ENCODE measurements around the gene GPR137. TPM values are rescaled to one million over a fixed set of nuclear protein-coding genes. Genes with fewer than 3 reads are reported as not detected.

GPR137 gene
- total RNA-seq, 1 experiment from 2014 or later, result 24.4 TPM

DNA sequence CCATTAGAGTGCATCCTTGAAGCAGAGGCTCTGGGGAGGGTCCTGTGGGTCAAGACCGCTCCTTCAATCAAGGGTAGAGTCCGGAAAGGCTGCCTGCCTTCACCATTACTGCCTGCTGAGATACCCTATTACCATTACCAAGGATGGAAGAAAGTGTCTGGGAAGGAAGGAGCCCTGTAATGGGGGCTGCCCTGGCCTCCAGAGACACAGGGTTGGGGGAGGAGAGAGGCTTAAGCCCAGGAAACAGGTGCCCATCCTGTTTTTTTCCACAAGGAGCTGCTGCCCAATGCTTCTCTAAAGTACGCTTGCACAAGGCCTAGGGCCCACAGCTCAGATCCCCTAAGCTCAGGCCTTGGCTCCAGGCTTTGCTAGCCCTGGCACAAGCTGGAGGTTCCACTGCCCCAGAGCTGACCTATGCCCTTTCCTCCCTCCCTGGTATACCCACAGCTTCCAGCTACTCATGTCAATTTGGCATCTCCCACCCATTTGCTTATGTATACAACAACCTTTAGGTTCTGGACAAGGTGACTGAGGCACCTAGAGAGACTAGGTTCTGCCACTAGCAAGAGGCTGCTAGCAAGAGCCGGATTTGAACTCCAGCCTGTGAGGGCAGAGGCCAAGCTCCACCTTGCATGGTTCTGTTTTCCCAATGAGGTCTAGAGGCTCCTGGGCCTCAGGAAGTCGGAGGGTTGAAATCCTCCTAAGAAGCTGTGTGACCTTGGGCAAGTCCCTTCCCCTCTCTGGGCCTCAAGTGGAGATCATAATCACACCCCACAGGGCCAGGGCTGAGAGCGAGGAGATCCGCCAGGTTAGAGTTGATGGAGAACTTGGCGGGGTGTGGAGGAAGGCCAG, 35.9 kb upstream of the GPR137 start:
- RAD21 ChIA-PET (ENCODE audit: low non-redundant PET in 1 of 2, low total read pairs in 2 of 2, uncharacterized antibody in 2 of 2, unreplicated experiment in 2 of 2), result no interaction called here
- H3K27me3 ChIP-seq (ENCODE audit: insufficient read depth, low read length), result no peaks in the 10 kb centered on the region
- TF ChIP-seq ELF1 (IDR thresholded peaks at IDR 0.05; ENCODE audit: borderline replicate concordance, low read depth), result no peak
- TF ChIP-seq POLR2A (IDR thresholded peaks at IDR 0.05; ENCODE audit: borderline replicate concordance, extremely low read depth, insufficient read depth, insufficient read length), result no peak
- TF ChIP-seq SRF (IDR thresholded peaks at IDR 0.05; ENCODE audit: low read depth), result no peak
- TF ChIP-seq, protein P1, sequence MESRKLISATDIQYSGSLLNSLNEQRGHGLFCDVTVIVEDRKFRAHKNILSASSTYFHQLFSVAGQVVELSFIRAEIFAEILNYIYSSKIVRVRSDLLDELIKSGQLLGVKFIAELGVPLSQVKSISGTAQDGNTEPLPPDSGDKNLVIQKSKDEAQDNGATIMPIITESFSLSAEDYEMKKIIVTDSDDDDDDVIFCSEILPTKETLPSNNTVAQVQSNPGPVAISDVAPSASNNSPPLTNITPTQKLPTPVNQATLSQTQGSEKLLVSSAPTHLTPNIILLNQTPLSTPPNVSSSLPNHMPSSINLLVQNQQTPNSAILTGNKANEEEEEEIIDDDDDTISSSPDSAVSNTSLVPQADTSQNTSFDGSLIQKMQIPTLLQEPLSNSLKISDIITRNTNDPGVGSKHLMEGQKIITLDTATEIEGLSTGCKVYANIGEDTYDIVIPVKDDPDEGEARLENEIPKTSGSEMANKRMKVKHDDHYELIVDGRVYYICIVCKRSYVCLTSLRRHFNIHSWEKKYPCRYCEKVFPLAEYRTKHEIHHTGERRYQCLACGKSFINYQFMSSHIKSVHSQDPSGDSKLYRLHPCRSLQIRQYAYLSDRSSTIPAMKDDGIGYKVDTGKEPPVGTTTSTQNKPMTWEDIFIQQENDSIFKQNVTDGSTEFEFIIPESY (IDR thresholded peaks at IDR 0.05; ENCODE audit: extremely low read depth, insufficient replicate concordance, low read length), result no peak
- TF ChIP-seq, protein P2, sequence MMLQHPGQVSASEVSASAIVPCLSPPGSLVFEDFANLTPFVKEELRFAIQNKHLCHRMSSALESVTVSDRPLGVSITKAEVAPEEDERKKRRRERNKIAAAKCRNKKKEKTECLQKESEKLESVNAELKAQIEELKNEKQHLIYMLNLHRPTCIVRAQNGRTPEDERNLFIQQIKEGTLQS (IDR thresholded peaks at IDR 0.05), result no peak
- no peak for TF ChIP-seq ZFX (IDR thresholded peaks at IDR 0.05)
- TF ChIP-seq TCF7L2 (IDR thresholded peaks at IDR 0.05; ENCODE audit: borderline replicate concordance, extremely low read depth, insufficient read depth, insufficient read length), result no peak
- TF ChIP-seq POLR2AphosphoS5 (IDR thresholded peaks at IDR 0.05; ENCODE audit: low read depth, low read length), result no peak
- no peak for TF ChIP-seq EZH2 (IDR thresholded peaks at IDR 0.05)
- no peak for TF ChIP-seq CBX3 (IDR thresholded peaks at IDR 0.05; ENCODE audit: low read depth)
- TF ChIP-seq, protein P3, sequence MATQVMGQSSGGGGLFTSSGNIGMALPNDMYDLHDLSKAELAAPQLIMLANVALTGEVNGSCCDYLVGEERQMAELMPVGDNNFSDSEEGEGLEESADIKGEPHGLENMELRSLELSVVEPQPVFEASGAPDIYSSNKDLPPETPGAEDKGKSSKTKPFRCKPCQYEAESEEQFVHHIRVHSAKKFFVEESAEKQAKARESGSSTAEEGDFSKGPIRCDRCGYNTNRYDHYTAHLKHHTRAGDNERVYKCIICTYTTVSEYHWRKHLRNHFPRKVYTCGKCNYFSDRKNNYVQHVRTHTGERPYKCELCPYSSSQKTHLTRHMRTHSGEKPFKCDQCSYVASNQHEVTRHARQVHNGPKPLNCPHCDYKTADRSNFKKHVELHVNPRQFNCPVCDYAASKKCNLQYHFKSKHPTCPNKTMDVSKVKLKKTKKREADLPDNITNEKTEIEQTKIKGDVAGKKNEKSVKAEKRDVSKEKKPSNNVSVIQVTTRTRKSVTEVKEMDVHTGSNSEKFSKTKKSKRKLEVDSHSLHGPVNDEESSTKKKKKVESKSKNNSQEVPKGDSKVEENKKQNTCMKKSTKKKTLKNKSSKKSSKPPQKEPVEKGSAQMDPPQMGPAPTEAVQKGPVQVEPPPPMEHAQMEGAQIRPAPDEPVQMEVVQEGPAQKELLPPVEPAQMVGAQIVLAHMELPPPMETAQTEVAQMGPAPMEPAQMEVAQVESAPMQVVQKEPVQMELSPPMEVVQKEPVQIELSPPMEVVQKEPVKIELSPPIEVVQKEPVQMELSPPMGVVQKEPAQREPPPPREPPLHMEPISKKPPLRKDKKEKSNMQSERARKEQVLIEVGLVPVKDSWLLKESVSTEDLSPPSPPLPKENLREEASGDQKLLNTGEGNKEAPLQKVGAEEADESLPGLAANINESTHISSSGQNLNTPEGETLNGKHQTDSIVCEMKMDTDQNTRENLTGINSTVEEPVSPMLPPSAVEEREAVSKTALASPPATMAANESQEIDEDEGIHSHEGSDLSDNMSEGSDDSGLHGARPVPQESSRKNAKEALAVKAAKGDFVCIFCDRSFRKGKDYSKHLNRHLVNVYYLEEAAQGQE (IDR thresholded peaks at IDR 0.05; ENCODE audit: low read depth), result no peak
- no peak for TF ChIP-seq EGR1 (IDR thresholded peaks at IDR 0.05; ENCODE audit: low read depth)
- no peaks in the 10 kb centered on the region for H4K20me1 ChIP-seq (ENCODE audit: insufficient read depth)
- no peaks in the 10 kb centered on the region for H3K9me3 ChIP-seq (ENCODE audit: control insufficient read depth in 1 of 2, insufficient read depth in 1 of 2, low read depth in 1 of 2, low read length in 2 of 2)
- H3K4me2 ChIP-seq (ENCODE audit: low read length), result no peak overlapping the region; the same call in 1 of the 2 replicates
- H3K36me3 ChIP-seq (ENCODE audit: control insufficient read depth in 1 of 2, insufficient read depth in 2 of 2, low read length in 2 of 2), result peaks cover 0 to 6% of the 10 kb centered on the region in 2 experiments; a peak in 1 of 4 replicates
- no peak overlapping the region; a peak in 1 of 4 replicates for H3K4me3 ChIP-seq (replicated peaks in 1 of 2; ENCODE audit: low read depth in 1 of 2, low read length in 2 of 2)
- intact Hi-C loops (cut with micrococcal nuclease), result loop anchor here (2.0 kb wide), 1 partner anchor 55 kb away; the partner anchor contains the start of gene ESRRA
- H3K9me2 ChIP-seq (ENCODE audit: insufficient read depth), result no peaks in the 10 kb centered on the region
- DNase-seq (ENCODE audit: low read depth, low spot score), result no peak
- H3K9ac ChIP-seq (ENCODE audit: low read length), result peak overlapping the region; percentile 97; the same call in 1 of the 2 replicates
- ATAC-seq, result no peak
- H3K4me1 ChIP-seq (ENCODE audit: control insufficient read depth in 1 of 2, insufficient read depth in 2 of 2, low read length in 2 of 2), result peaks cover 26 to 66% of the 10 kb centered on the region in 2 experiments
- no TSS peak for BruUV-seq (replicated peaks)
- POLR2A ChIA-PET, result interaction anchor here (1.0 to 1.6 kb wide), 4 partner anchors 9 to 68 kb away, joined by 3 to 6 read pairs (median 4); partner anchors contain the start of genes FKBP2 and PRDX5
- CTCF ChIA-PET, result interaction anchor here (1.1 to 1.9 kb wide), 6 partner anchors 8 to 106 kb away, joined by 3 to 7 read pairs (median 4); partner anchors contain the start of gene FKBP2
- no peak overlapping the region; the same call in 1 of the 2 replicates for H3K27ac ChIP-seq (ENCODE audit: low read depth, low read length)
- peaks cover 50% of the 10 kb centered on the region for H3K79me2 ChIP-seq (ENCODE audit: insufficient read depth, low read length)
- H2AFZ ChIP-seq (ENCODE audit: low read depth, low read length, poor library complexity, severe bottlenecking), result no peak overlapping the region

Data from HCT116 (cell line).